GM12891 (cell line): Measurements from ENCODE around the gene TBX19.

Source experiments
- POLR2A ChIP-seq: IDR thresholded peaks from 2 replicates; pipeline ENCODE4 v1.6.1; 2011; ENCODE audit warnings: low read depth, low read length, control low read depth
- POU2F2 ChIP-seq: IDR thresholded peaks from 2 replicates; pipeline ENCODE4 v1.6.1; 2011; ENCODE audit warnings: low read depth, mild to moderate bottlenecking, control low read depth, low read length, moderate library complexity

- TF ChIP-seq POU2F2 (no peak), POLR2A (no peak)
Observed at GRCh38 chr1:168285521-168285790, 4.8 kb downstream of the TBX19 start.
